H9 (cell line): Measurements from ENCODE around the gene FHIT. TPM values are rescaled to one million over a fixed set of nuclear protein-coding genes. Genes with fewer than 3 reads are reported as not detected.
A peak's percentile ranks its signal among the peaks of the same experiment; 100 is the strongest.

ENCODE experiments used
- DNase-seq: peaks from one replicate; pipeline ENCODE4 v3.0.0-alpha.2; 2017
- H2AFZ ChIP-seq: one replicate; pipeline ENCODE4 v1.6.1; 2013; ENCODE audit warnings: mild to moderate bottlenecking, low read length, control low read depth, moderate library complexity
- H2AK5ac ChIP-seq: 2 replicates; pipeline ENCODE4 v1.6.1; 2013; ENCODE audit warnings: low read length, control low read depth, mixed read lengths; ENCODE audit not compliant: insufficient read length
- H2BK120ac ChIP-seq: one replicate; pipeline ENCODE4 v1.6.1; 2013; ENCODE audit warnings: low read depth, mild to moderate bottlenecking, low read length, control low read depth, inconsistent platforms; ENCODE audit not compliant: poor library complexity, severe bottlenecking
- H2BK12ac ChIP-seq: 2 replicates; pipeline ENCODE4 v1.6.1; 2013; ENCODE audit warnings: low read length, control low read depth, mixed read lengths, low read depth; ENCODE audit not compliant: insufficient read length
- H2BK15ac ChIP-seq: 2 replicates; pipeline ENCODE4 v1.6.1; 2013; ENCODE audit warnings: low read depth, low read length, control low read depth
- H2BK20ac ChIP-seq: one replicate; pipeline ENCODE4 v1.6.1; 2013; ENCODE audit warnings: low read depth, mild to moderate bottlenecking, low read length, control low read depth, inconsistent platforms; ENCODE audit not compliant: poor library complexity, severe bottlenecking
- H2BK5ac ChIP-seq: 2 replicates; pipeline ENCODE4 v1.6.1; 2013; ENCODE audit warnings: low read length, control low read depth, mixed read lengths; ENCODE audit not compliant: insufficient read length
- H3K14ac ChIP-seq: 2 replicates; pipeline ENCODE4 v1.6.1; 2013; ENCODE audit warnings: low read length, control low read depth; ENCODE audit not compliant: insufficient read depth
- H3K18ac ChIP-seq: 2 replicates; pipeline ENCODE4 v1.6.1; 2013; ENCODE audit warnings: low read depth, mild to moderate bottlenecking, mixed read lengths, low read length, control low read depth; ENCODE audit not compliant: insufficient read length
- H3K23ac ChIP-seq: 2 replicates; pipeline ENCODE4 v1.6.1; 2013; ENCODE audit warnings: low read length, control low read depth, mixed read lengths, low read depth; ENCODE audit not compliant: insufficient read length
- H3K23me2 ChIP-seq: 2 replicates; pipeline ENCODE4 v1.6.1; 2013; ENCODE audit warnings: low read depth, mild to moderate bottlenecking, mixed read lengths, low read length, control low read depth; ENCODE audit not compliant: insufficient read length, poor library complexity, severe bottlenecking
- H3K27ac ChIP-seq: 2 replicates; pipeline ENCODE4 v1.5.1; 2013; ENCODE audit warnings: low read length, control low read depth, mixed read lengths, low read depth; ENCODE audit not compliant: insufficient read length
- H3K27me3 ChIP-seq: 2 replicates; pipeline ENCODE4 v1.6.1; 2013; ENCODE audit warnings: low read length, control low read depth, inconsistent platforms; ENCODE audit not compliant: insufficient read depth
- H3K4ac ChIP-seq: 2 replicates; pipeline ENCODE4 v1.6.1; 2013; ENCODE audit warnings: low read depth, mild to moderate bottlenecking, control low read depth, inconsistent platforms, low read length, moderate library complexity
- H3K4me1 ChIP-seq: 2 replicates; pipeline ENCODE4 v1.6.1; 2013; ENCODE audit warnings: low read length, control low read depth, inconsistent platforms; ENCODE audit not compliant: insufficient read depth
- H3K4me2 ChIP-seq: 2 replicates; pipeline ENCODE4 v1.6.1; 2013; ENCODE audit warnings: low read length, control low read depth, mixed read lengths; ENCODE audit not compliant: insufficient read length, insufficient read depth
- H3K56ac ChIP-seq: 2 replicates; pipeline ENCODE4 v1.6.1; 2013; ENCODE audit warnings: low read depth, mild to moderate bottlenecking, mixed read lengths, low read length, control low read depth; ENCODE audit not compliant: insufficient read length
- H3K79me1 ChIP-seq: 2 replicates; pipeline ENCODE4 v1.6.1; 2013; ENCODE audit warnings: low read depth, mild to moderate bottlenecking, moderate library complexity, low read length, control low read depth, inconsistent platforms; ENCODE audit not compliant: insufficient read depth, poor library complexity, severe bottlenecking
- H3K79me2 ChIP-seq: 2 replicates; pipeline ENCODE4 v1.6.1; 2013; ENCODE audit warnings: low read length, control low read depth, inconsistent platforms; ENCODE audit not compliant: insufficient read depth
- H3K9ac ChIP-seq: 2 replicates; pipeline ENCODE4 v1.6.1; 2013; ENCODE audit warnings: low read length, control low read depth, mixed read lengths; ENCODE audit not compliant: insufficient read length; ENCODE audit errors: extremely low read depth
- H3K9me3 ChIP-seq: one replicate; pipeline ENCODE4 v1.6.1; 2013; ENCODE audit warnings: low read depth, low read length, inconsistent platforms; ENCODE audit not compliant: control insufficient read depth
- H3T11ph ChIP-seq: one replicate; pipeline ENCODE4 v1.6.1; 2013; ENCODE audit warnings: mild to moderate bottlenecking, low read length, control low read depth, inconsistent platforms
- H4K20me1 ChIP-seq: one replicate; pipeline ENCODE4 v1.6.1; 2013; ENCODE audit not compliant: control insufficient read depth, insufficient read length, insufficient read depth
- H4K5ac ChIP-seq: 2 replicates; pipeline ENCODE4 v1.6.1; 2013; ENCODE audit warnings: low read depth, mild to moderate bottlenecking, mixed read lengths, low read length, control low read depth; ENCODE audit not compliant: insufficient read length
- H4K8ac ChIP-seq: replicated peaks from 2 replicates; pipeline ENCODE4 v1.6.1; 2013; ENCODE audit warnings: low read length, control low read depth, mixed read lengths, low read depth; ENCODE audit not compliant: insufficient read length
- H4K91ac ChIP-seq: 2 replicates; pipeline ENCODE4 v1.6.1; 2013; ENCODE audit warnings: low read depth, mild to moderate bottlenecking, moderate library complexity, mixed read lengths, low read length, control low read depth; ENCODE audit not compliant: insufficient read length
- H3K27ac Mint-ChIP-seq, 3 experiments: 2 replicates in 2 of 3; 3 replicates in 1 of 3; pipeline ENCODE4 v1.8.0; 2020 to 2021; ENCODE audit warnings: mixed read lengths in 3 of 3, mild to moderate bottlenecking in 1 of 3, moderate library complexity in 1 of 3
- H3K27me3 Mint-ChIP-seq: 2 replicates; pipeline ENCODE4 v1.8.0; 2021; ENCODE audit warnings: low read depth, mild to moderate bottlenecking, moderate library complexity, mixed read lengths
- H3K36me3 Mint-ChIP-seq, 3 experiments: 2 replicates in 2 of 3; 3 replicates in 1 of 3; pipeline ENCODE4 v1.8.0; 2020 to 2021; ENCODE audit warnings: low read depth in 3 of 3, mixed read lengths in 3 of 3; ENCODE audit not compliant: insufficient read depth in 1 of 3
- H3K4me1 Mint-ChIP-seq, 2 experiments: 2 replicates each; pipeline ENCODE4 v1.8.0; 2020; ENCODE audit warnings: mixed read lengths in 2 of 2
- H3K4me3 Mint-ChIP-seq, 2 experiments: 2 replicates in 1 of 2; 3 replicates in 1 of 2; pipeline ENCODE4 v1.8.0; 2020 to 2021; ENCODE audit warnings: mild to moderate bottlenecking in 2 of 2, mixed read lengths in 2 of 2, moderate library complexity in 1 of 2
- H3K9me3 Mint-ChIP-seq, 2 experiments: 2 replicates in 1 of 2; 3 replicates in 1 of 2; pipeline ENCODE4 v1.8.0; 2020; ENCODE audit warnings: mild to moderate bottlenecking in 2 of 2, mixed read lengths in 2 of 2, moderate library complexity in 1 of 2
- CTCF ChIP-seq: fragments of 200-600 bp; sonication (generic); conservative IDR thresholded peaks from 3 replicates; pipeline ENCODE4 v1.8.0; 2021; ENCODE audit warnings: antibody characterized with exemption, mild to moderate bottlenecking
- whole genome bisulfite sequencing: extraction: QIAGEN DNeasy Blood & Tissue Kit; methylation state at CpG from one replicate; pipeline ENCODE4 v1.1.7; 2013; ENCODE audit warnings: missing lambda C conversion rate, low lambda C conversion rate, mixed read lengths; ENCODE audit not compliant: insufficient read length; ENCODE audit errors: extremely low coverage; 5-methylcytosine and 5-hydroxymethylcytosine counted together
- total RNA-seq: library from RNA; stranded (reverse); gene quantifications from 2 replicates; pipeline ENCODE4 v1.2.1, GENCODE V29; 2021

Gene FHIT
- total RNA-seq, 1 experiment from 2014 or later = 3.0 TPM

GRCh38 chr3:61141227-61141626 lies 110.0 kb downstream of the FHIT start:
- Histone ChIP-seq H3K27me3 (no peaks in the 10 kb centered on the region), H2BK12ac (no peak overlapping the region), H3K79me1 (no peaks in the 10 kb centered on the region), H2BK20ac (no peak overlapping the region), H3K9ac (no peak overlapping the region), H3K23me2 (no peaks in the 10 kb centered on the region), H3K4me1 (peaks cover 10% of the 10 kb centered on the region; the same call in 1 of the 2 replicates), H2AFZ (no peak overlapping the region), H3K23ac (no peak overlapping the region), H4K91ac (no peak overlapping the region), H4K20me1 (no peaks in the 10 kb centered on the region), H3K4me2 (peak overlapping the region; percentile 66), H3K27ac (peak overlapping the region; percentile 72), H3K79me2 (no peaks in the 10 kb centered on the region), H2BK15ac (no peak overlapping the region), H3K14ac (no peak overlapping the region), H4K5ac (no peak overlapping the region), H2BK5ac (no peak overlapping the region), H3K9me3 (no peaks in the 10 kb centered on the region), H4K8ac (no peak overlapping the region), H3K56ac (no peak overlapping the region), H2BK120ac (no peak overlapping the region), H2AK5ac (peak overlapping the region; percentile 65), H3K18ac (no peak overlapping the region), H3K4ac (no peak overlapping the region), H3T11ph (no peak overlapping the region)
- Mint-ChIP-seq H3K9me3 (peaks cover 6 to 8% of the 10 kb centered on the region in 2 experiments), H3K27me3 (no peaks in the 10 kb centered on the region), H3K27ac (peak overlapping the region; percentile 88 to 97 (median 94)), H3K4me1 (peaks cover 49 to 50% of the 10 kb centered on the region in 2 experiments), H3K4me3 (peak overlapping the region; percentile 11 to 21; a peak in 3 of 5 replicates), H3K36me3 (peaks cover 0 to 18% (median 5%) of the 10 kb centered on the region in 3 experiments; a peak in 6 of 7 replicates)
- no peak for TF ChIP-seq CTCF
- no CpG with 5 or more reads among the region's 4 CpGs for WGBS
- DNase-seq = peak; percentile 34
